Measurements from ENCODE around the gene KRT71.

GRCh38 chr12:52515319-52515646 lies 37.7 kb downstream of the KRT71 start:
- TF ChIP-seq, protein P1, sequence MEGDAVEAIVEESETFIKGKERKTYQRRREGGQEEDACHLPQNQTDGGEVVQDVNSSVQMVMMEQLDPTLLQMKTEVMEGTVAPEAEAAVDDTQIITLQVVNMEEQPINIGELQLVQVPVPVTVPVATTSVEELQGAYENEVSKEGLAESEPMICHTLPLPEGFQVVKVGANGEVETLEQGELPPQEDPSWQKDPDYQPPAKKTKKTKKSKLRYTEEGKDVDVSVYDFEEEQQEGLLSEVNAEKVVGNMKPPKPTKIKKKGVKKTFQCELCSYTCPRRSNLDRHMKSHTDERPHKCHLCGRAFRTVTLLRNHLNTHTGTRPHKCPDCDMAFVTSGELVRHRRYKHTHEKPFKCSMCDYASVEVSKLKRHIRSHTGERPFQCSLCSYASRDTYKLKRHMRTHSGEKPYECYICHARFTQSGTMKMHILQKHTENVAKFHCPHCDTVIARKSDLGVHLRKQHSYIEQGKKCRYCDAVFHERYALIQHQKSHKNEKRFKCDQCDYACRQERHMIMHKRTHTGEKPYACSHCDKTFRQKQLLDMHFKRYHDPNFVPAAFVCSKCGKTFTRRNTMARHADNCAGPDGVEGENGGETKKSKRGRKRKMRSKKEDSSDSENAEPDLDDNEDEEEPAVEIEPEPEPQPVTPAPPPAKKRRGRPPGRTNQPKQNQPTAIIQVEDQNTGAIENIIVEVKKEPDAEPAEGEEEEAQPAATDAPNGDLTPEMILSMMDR (IDR thresholded peaks at IDR 0.05; ENCODE audit: low read length): no peak
- TF ChIP-seq EZH2 (IDR thresholded peaks at IDR 0.05; ENCODE audit: borderline replicate concordance, low read length): no peak

Data from OCI-LY1 (cell line).